ENCODE measurements around the gene FBXW11. TPM values are rescaled to one million over a fixed set of nuclear protein-coding genes. Genes with fewer than 3 reads are reported as not detected.
A peak's percentile ranks its signal among the peaks of the same experiment; 100 is the strongest.

FBXW11 gene
- total RNA-seq, 1 experiment from 2014 or later = 69.2 TPM

DNA sequence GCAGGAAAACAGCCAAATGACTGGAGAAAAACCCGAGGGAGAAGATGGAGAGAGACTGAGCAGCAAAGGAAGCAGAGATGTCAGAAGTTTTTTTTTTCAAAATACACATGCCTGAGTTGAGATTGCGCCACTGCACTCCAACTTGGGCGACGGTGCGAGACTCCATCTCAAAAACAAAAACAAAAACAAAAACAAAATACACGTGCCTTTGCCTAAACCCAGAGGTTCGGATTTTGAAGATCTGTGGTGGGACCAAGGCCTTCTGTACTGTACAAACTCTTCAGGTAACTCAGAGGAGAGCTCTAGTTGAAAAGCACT is 38.8 kb upstream of the FBXW11 start:
- ATAC-seq (no peak), DNase-seq (no peak)
- Histone ChIP-seq H3K4me3 (ENCODE audit: low read length) (no peak overlapping the region), H4K20me1 (ENCODE audit: low read length) (no peaks in the 10 kb centered on the region), H3K4me2 (ENCODE audit: low read length) (no peak overlapping the region), H3K9me2 (replicated peaks; ENCODE audit: low read length) (no peaks in the 10 kb centered on the region), H3F3A (ENCODE audit: low read length, unreplicated experiment) (no peaks in the 10 kb centered on the region), H3K4me1 (ENCODE audit: insufficient read depth, low read length) (no peaks in the 10 kb centered on the region), H3K36me3 (ENCODE audit: low read depth, low read length) (peaks cover 14% of the 10 kb centered on the region; the same call in 1 of the 2 replicates), H2AFZ (ENCODE audit: low read length) (no peak overlapping the region), H3K9me3 (ENCODE audit: low read length) (no peaks in the 10 kb centered on the region), H3K9ac (ENCODE audit: low read length) (no peak overlapping the region), H3K27ac (ENCODE audit: low read length) (no peak overlapping the region), H3K79me2 (ENCODE audit: low read length) (no peaks in the 10 kb centered on the region), H3K27me3 (ENCODE audit: low read length) (no peaks in the 10 kb centered on the region)
- BruUV-seq (replicated peaks) = no TSS peak
- ChIA-PET POLR2A (ENCODE audit: unreplicated experiment) (no interaction called here), CTCF (interaction anchor here (0.7 kb wide), 1 partner anchor 133 kb away, joined by 5 read pairs; no protein-coding TSS in a partner anchor)
- intact Hi-C loops (cut with micrococcal nuclease) = loop anchor here (10.0 kb wide), 1 partner anchor 630 kb away; the partner anchor contains the start of gene FGF18
- TF ChIP-seq EZH2 (IDR thresholded peaks at IDR 0.05; ENCODE audit: low read length, unreplicated experiment) = no peak
- no peak for TF ChIP-seq EZH2phosphoT487 (IDR thresholded peaks at IDR 0.05; ENCODE audit: borderline replicate concordance, low read length)
- TF ChIP-seq, protein P1, sequence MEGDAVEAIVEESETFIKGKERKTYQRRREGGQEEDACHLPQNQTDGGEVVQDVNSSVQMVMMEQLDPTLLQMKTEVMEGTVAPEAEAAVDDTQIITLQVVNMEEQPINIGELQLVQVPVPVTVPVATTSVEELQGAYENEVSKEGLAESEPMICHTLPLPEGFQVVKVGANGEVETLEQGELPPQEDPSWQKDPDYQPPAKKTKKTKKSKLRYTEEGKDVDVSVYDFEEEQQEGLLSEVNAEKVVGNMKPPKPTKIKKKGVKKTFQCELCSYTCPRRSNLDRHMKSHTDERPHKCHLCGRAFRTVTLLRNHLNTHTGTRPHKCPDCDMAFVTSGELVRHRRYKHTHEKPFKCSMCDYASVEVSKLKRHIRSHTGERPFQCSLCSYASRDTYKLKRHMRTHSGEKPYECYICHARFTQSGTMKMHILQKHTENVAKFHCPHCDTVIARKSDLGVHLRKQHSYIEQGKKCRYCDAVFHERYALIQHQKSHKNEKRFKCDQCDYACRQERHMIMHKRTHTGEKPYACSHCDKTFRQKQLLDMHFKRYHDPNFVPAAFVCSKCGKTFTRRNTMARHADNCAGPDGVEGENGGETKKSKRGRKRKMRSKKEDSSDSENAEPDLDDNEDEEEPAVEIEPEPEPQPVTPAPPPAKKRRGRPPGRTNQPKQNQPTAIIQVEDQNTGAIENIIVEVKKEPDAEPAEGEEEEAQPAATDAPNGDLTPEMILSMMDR (conservative IDR thresholded peaks at IDR 0.05; ENCODE audit: low read depth, low read length) = no peak

DNA sequence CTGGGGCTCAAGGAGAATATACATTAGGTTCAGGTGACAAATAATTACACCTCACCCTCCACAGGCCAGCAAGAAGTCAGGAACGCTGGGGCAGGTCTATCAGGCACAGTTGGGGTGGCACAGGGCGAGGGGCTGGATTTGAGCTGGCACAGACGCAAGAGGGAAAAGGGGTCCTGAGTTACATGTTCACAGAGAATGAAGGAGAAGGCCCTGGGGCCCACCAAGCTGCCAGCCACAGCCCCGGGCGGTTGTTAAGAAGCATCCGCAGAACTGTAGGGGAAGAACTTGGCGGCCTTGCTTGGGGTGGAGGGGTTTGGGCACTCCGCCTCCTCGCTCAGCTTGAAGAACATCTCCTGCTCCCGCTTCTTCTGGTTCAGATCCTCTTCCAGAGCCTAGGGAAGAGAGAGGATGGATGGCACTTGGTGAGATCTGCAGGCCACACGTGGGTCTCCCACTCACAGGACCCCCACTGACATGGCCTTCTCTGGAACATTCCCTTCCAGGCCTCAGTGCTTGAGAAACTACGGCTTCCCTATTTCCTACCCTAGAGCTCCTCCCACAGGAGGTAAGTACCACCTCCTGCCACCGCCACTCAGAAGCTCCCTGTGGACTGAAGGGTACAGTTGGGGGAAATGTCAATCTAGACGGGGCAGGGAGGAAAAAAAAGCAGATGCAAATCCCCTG is 38.3 kb upstream of the FBXW11 start:
- ChIA-PET CTCF (interaction anchor here (0.7 kb wide), 1 partner anchor 132 kb away, joined by 5 read pairs; no protein-coding TSS in a partner anchor), POLR2A (ENCODE audit: unreplicated experiment) (no interaction called here)
- Histone ChIP-seq H3K79me2 (ENCODE audit: low read length) (no peaks in the 10 kb centered on the region), H3K27ac (ENCODE audit: low read length) (no peak overlapping the region), H3F3A (ENCODE audit: low read length, unreplicated experiment) (no peaks in the 10 kb centered on the region), H3K4me1 (ENCODE audit: insufficient read depth, low read length) (no peaks in the 10 kb centered on the region), H3K36me3 (ENCODE audit: low read depth, low read length) (peaks cover 11% of the 10 kb centered on the region; the same call in 1 of the 2 replicates), H3K4me3 (ENCODE audit: low read length) (no peak overlapping the region), H3K27me3 (ENCODE audit: low read length) (no peaks in the 10 kb centered on the region), H2AFZ (ENCODE audit: low read length) (no peak overlapping the region), H3K9me2 (replicated peaks; ENCODE audit: low read length) (no peaks in the 10 kb centered on the region), H3K9me3 (ENCODE audit: low read length) (no peaks in the 10 kb centered on the region), H4K20me1 (ENCODE audit: low read length) (no peaks in the 10 kb centered on the region), H3K9ac (ENCODE audit: low read length) (no peak overlapping the region), H3K4me2 (ENCODE audit: low read length) (no peak overlapping the region)
- no TSS peak for BruUV-seq (replicated peaks)
- no peak for TF ChIP-seq EZH2 (IDR thresholded peaks at IDR 0.05; ENCODE audit: low read length, unreplicated experiment)
- TF ChIP-seq, protein P1 (conservative IDR thresholded peaks at IDR 0.05; ENCODE audit: low read depth, low read length) = 0 out of 2 replicates have a peak, but pooled peaks have one; percentile 8
- TF ChIP-seq EZH2phosphoT487 (IDR thresholded peaks at IDR 0.05; ENCODE audit: borderline replicate concordance, low read length) = no peak
- ATAC-seq (no peak), DNase-seq (no peak)
- intact Hi-C loops (cut with micrococcal nuclease) = loop anchor here (10.0 kb wide), 1 partner anchor 630 kb away; the partner anchor contains the start of gene FGF18

DNA sequence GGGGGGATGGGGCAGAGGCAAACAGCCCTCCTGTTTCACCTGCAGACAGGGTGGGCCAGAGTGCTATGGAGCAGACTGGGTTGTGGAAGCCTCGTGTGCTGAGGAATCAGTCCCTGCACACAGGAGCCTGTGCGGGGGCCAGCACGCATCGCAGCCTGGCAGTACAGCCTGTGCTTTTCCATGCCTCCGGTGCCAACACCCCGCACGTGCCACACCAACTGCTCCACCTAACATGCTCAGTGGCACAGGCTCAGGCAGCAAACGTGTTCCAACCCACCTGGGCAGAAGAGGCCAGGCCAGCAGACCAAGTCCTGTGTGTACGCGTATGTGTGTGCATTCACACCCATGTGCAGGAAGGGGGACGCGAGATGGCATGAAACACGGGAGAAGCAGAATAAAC is 37.4 kb upstream of the FBXW11 start:
- no peak overlapping the region for H3K4me3 ChIP-seq (ENCODE audit: low read length)
- H3K36me3 ChIP-seq (ENCODE audit: low read depth, low read length) = peaks cover 7% of the 10 kb centered on the region; the same call in 1 of the 2 replicates
- BruUV-seq (replicated peaks) = no TSS peak
- no peak overlapping the region for H3K4me2 ChIP-seq (ENCODE audit: low read length)
- H3K9me2 ChIP-seq (replicated peaks; ENCODE audit: low read length) = no peaks in the 10 kb centered on the region
- no peak for DNase-seq
- H3F3A ChIP-seq (ENCODE audit: low read length, unreplicated experiment) = no peaks in the 10 kb centered on the region
- ATAC-seq = no peak
- CTCF ChIA-PET = no interaction called here
- H3K79me2 ChIP-seq (ENCODE audit: low read length) = no peaks in the 10 kb centered on the region
- no peak overlapping the region for H2AFZ ChIP-seq (ENCODE audit: low read length)
- no peak overlapping the region for H3K27ac ChIP-seq (ENCODE audit: low read length)
- no peaks in the 10 kb centered on the region for H3K4me1 ChIP-seq (ENCODE audit: insufficient read depth, low read length)
- intact Hi-C loops (cut with micrococcal nuclease) = loop anchor here (10.0 kb wide), 1 partner anchor 629 kb away; the partner anchor contains the start of gene FGF18
- H4K20me1 ChIP-seq (ENCODE audit: low read length) = no peaks in the 10 kb centered on the region
- no peaks in the 10 kb centered on the region for H3K27me3 ChIP-seq (ENCODE audit: low read length)
- TF ChIP-seq EZH2 (IDR thresholded peaks at IDR 0.05; ENCODE audit: low read length, unreplicated experiment) = no peak
- no peak for TF ChIP-seq EZH2phosphoT487 (IDR thresholded peaks at IDR 0.05; ENCODE audit: borderline replicate concordance, low read length)
- TF ChIP-seq, protein P1 (conservative IDR thresholded peaks at IDR 0.05; ENCODE audit: low read depth, low read length) = no peak
- POLR2A ChIA-PET (ENCODE audit: unreplicated experiment) = no interaction called here
- H3K9ac ChIP-seq (ENCODE audit: low read length) = no peak overlapping the region
- H3K9me3 ChIP-seq (ENCODE audit: low read length) = no peaks in the 10 kb centered on the region

Data from PC-3 (cell line).